Ecto neural progenitor cell (in vitro differentiated cells): ENCODE data around the gene ISLR.

Experiments
- DNase-seq: peaks from one replicate; pipeline ENCODE4 v3.0.0-alpha.2; 2018; ENCODE audit warnings: low spot score

Gene ISLR

GRCh38 chr15:74173380-74174218 lies at the start of gene ISLR:
ISLR (plus strand) TSS chr15:74173710; CDS start chr15:74174859, 1,149 bp downstream.
- no peak for DNase-seq

GRCh38 chr15:74124196-74124595 lies 49.3 kb upstream of the ISLR start:
- DNase-seq = no peak

- DNase-seq = no peak
These were observed 48.8 kb upstream of the ISLR start for GRCh38 chr15:74124759-74125158.

- DNase-seq = peak; percentile 97
These were observed 46.1 kb upstream of the ISLR start for GRCh38 chr15:74127255-74127953.

GRCh38 chr15:74127954-74128784 lies 45.3 kb upstream of the ISLR start:
- peak; percentile 67 for DNase-seq

GRCh38 chr15:74128785-74129585 lies 44.5 kb upstream of the ISLR start:
- peak; percentile 67 for DNase-seq

- DNase-seq = no peak
These were observed 43.8 kb upstream of the ISLR start for GRCh38 chr15:74129586-74130154.

- peak; percentile 67 for DNase-seq
These were observed 43.2 kb upstream of the ISLR start, which contains the start of gene ISLR2 for GRCh38 chr15:74130155-74130848. ISLR2 (plus strand) TSS chr15:74130586; CDS start chr15:74132755, 2,169 bp downstream.

GRCh38 chr15:74130849-74131627 lies 42.5 kb upstream of the ISLR start:
- DNase-seq = no peak

GRCh38 chr15:74131628-74132413 lies 41.7 kb upstream of the ISLR start:
- no peak for DNase-seq

- no peak for DNase-seq
These were observed 40.5 kb upstream of the ISLR start for GRCh38 chr15:74132681-74133651.

- no peak for DNase-seq
These were observed 39.7 kb upstream of the ISLR start for GRCh38 chr15:74133694-74134386.

- peak; percentile 85 for DNase-seq
These were observed 39.0 kb upstream of the ISLR start for GRCh38 chr15:74134387-74135027.

- DNase-seq = no peak
These were observed 38.4 kb upstream of the ISLR start for GRCh38 chr15:74135041-74135565.

- DNase-seq = peak; percentile 68
These were observed 37.0 kb upstream of the ISLR start for GRCh38 chr15:74136540-74136813.

- DNase-seq = no peak
These were observed 36.5 kb upstream of the ISLR start for GRCh38 chr15:74136814-74137536.
